Fibroblast of villous mesenchyme (primary cell): ENCODE data around the gene APOF. TPM values are rescaled to one million over a fixed set of nuclear protein-coding genes. Genes with fewer than 3 reads are reported as not detected.

Experiments
- DNase-seq: peaks from one replicate; pipeline ENCODE4 v3.0.0-alpha.2; 2010; ENCODE audit warnings: low read depth
- H3K4me3 ChIP-seq: 2 replicates; pipeline ENCODE4 v1.5.1; 2011; ENCODE audit warnings: low read depth, mild to moderate bottlenecking, low read length
- CTCF ChIP-seq: IDR thresholded peaks from 2 replicates; pipeline ENCODE4 v1.5.1; 2012; ENCODE audit warnings: low read depth, mild to moderate bottlenecking, low read length; ENCODE audit not compliant: insufficient read depth
- total RNA-seq: library from RNA; depleted of rRNA; stranded (reverse); fragments of >200 nt; gene quantifications from 2 replicates; pipeline ENCODE4 v1.2.3, GENCODE V29; 2012

The APOF gene
- total RNA-seq, 1 donor: not detected

- no peak overlapping the region for H3K4me3 ChIP-seq
- TF ChIP-seq CTCF: no peak
- DNase-seq: no peak
These were observed 35.7 kb upstream of the APOF start for GRCh38 chr12:56398324-56398723.

- DNase-seq: no peak
- no peak overlapping the region for H3K4me3 ChIP-seq
- TF ChIP-seq CTCF: no peak
These were observed 29.7 kb upstream of the APOF start for GRCh38 chr12:56392331-56392730.

- DNase-seq: no peak
- no peak for TF ChIP-seq CTCF
- no peak overlapping the region for H3K4me3 ChIP-seq
These were observed 29.1 kb upstream of the APOF start for GRCh38 chr12:56391721-56392120.

GRCh38 chr12:56389412-56389811 is 26.8 kb upstream of the APOF start:
- DNase-seq: no peak
- H3K4me3 ChIP-seq: no peak overlapping the region
- TF ChIP-seq CTCF: no peak

- DNase-seq: peak; percentile 29
- no peak for TF ChIP-seq CTCF
- H3K4me3 ChIP-seq: no peak overlapping the region
These were observed 24.6 kb upstream of the APOF start for GRCh38 chr12:56387152-56387736.

GRCh38 chr12:56385873-56386272 is 23.2 kb upstream of the APOF start:
- TF ChIP-seq CTCF: no peak
- no peak for DNase-seq
- H3K4me3 ChIP-seq: no peak overlapping the region

- H3K4me3 ChIP-seq: no peak overlapping the region
- no peak for TF ChIP-seq CTCF
- DNase-seq: no peak
These were observed 20.0 kb upstream of the APOF start for GRCh38 chr12:56382611-56383010.
